BE2C (cell line): ENCODE results near the gene TP63.
"Not testable (repeated sequence)": the region's sequence is repeated elsewhere in the genome, so short reads cannot be mapped to it uniquely, and the experiment has no call there.

Experiments
- DNase-seq: peaks from one replicate; pipeline ENCODE4 v3.0.0-alpha.2; 2020
- H3K27me3 ChIP-seq: fragments of 250-450 bp; sonication (Bioruptor Pico); 2 replicates; pipeline ENCODE4 v1.5.1; 2020; ENCODE audit warnings: mild to moderate bottlenecking
- H3K36me3 ChIP-seq: fragments of 250-450 bp; sonication (Bioruptor Pico); 2 replicates; pipeline ENCODE4 v1.5.1; 2020; ENCODE audit warnings: mild to moderate bottlenecking
- H3K4me1 ChIP-seq: fragments of 250-450 bp; sonication (Bioruptor Pico); 2 replicates; pipeline ENCODE4 v1.5.1; 2020
- H3K4me3 ChIP-seq: 2 replicates; pipeline ENCODE4 v1.5.1; 2011; ENCODE audit warnings: low read depth, low read length
- H3K9me3 ChIP-seq: fragments of 250-450 bp; sonication (Bioruptor Pico); 2 replicates; pipeline ENCODE4 v1.5.1; 2020
- CTCF ChIP-seq: IDR thresholded peaks from 2 replicates; pipeline ENCODE4 v1.5.1; 2012; ENCODE audit warnings: mild to moderate bottlenecking, low read depth, low read length

TP63 gene

DNA sequence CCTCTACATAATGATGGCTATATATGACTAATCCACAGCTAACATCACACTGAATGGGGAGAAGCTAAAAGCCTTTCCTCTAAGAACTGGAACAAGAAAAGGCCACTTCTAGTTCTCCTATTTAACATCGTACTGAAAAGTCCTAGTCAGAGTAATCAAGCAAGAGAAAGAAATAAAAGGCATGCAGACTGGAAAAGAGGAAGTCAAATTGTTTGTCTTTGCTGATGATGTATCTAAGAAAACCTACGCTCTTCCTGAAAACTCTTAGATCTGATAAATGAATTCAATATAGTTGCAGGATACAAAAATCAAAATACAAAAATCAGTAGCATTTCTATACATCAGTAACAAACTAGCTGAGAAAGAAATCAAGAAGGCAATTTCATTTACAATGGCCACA, 116.9 kb downstream of the TP63 start:
- Histone ChIP-seq H3K27me3 (no peaks in the 10 kb centered on the region), H3K36me3 (no peaks in the 10 kb centered on the region), H3K4me1 (no peaks in the 10 kb centered on the region), H3K4me3 (no peak overlapping the region), H3K9me3 (peaks cover 5% of the 10 kb centered on the region)
- DNase-seq = no peak
- no peak for TF ChIP-seq CTCF

DNA sequence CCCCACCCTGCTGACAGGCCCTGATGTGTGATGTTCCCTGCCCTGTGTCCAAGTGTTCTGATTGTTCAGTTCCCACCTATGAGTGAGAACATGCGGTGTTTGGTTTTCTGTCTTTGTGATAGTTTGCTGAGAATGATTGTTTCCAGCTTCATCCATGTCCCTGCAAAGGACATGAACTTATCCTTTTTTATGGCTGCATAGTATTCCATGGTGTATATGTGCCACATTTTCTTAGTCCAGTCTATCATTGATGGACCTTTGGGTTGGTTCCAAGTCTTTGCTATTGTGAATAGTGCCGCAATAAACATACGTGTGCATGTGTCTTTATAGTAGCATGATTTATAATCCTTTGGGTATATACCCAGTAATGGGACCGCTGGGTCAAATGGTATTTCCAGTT, 119.8 kb downstream of the TP63 start:
- H3K9me3 ChIP-seq, H3K36me3 ChIP-seq, H3K4me1 ChIP-seq, H3K4me3 ChIP-seq, H3K27me3 ChIP-seq, DNase-seq: not testable (repeated sequence)

DNA sequence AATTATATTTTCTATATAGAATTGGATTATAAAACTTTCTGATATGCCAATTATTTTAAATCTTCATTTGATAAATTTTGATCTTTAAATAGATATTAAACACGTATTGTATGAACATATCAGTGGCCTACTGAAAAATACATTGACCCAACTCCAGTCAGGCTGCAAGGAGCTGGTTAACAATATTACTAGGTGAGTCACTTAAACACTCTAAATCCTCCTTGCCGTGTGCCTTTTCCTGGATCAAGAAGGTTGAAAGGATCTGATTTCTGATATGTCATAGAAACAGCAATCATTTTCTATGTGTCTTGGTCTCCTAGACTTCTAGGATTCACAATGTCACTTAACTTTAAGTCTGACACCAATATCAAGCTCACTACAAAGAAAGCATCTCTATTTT, 123.2 kb downstream of the TP63 start:
- H3K36me3 ChIP-seq = no peaks in the 10 kb centered on the region
- TF ChIP-seq CTCF = no peak
- H3K27me3 ChIP-seq = no peaks in the 10 kb centered on the region
- H3K4me1 ChIP-seq = no peaks in the 10 kb centered on the region
- H3K4me3 ChIP-seq = no peak overlapping the region
- H3K9me3 ChIP-seq = no peaks in the 10 kb centered on the region
- DNase-seq = no peak

GRCh38 chr3:189756582-189757078, 125.4 kb downstream of the TP63 start:
- no peaks in the 10 kb centered on the region for H3K9me3 ChIP-seq
- no peak for TF ChIP-seq CTCF
- H3K36me3 ChIP-seq = no peaks in the 10 kb centered on the region
- H3K4me1 ChIP-seq = no peaks in the 10 kb centered on the region
- H3K4me3 ChIP-seq = no peak overlapping the region
- H3K27me3 ChIP-seq = no peaks in the 10 kb centered on the region
- DNase-seq = no peak

- no peak for DNase-seq
- H3K27me3 ChIP-seq = no peaks in the 10 kb centered on the region
- H3K9me3 ChIP-seq = no peaks in the 10 kb centered on the region
- no peak for TF ChIP-seq CTCF
- no peaks in the 10 kb centered on the region for H3K4me1 ChIP-seq
- H3K4me3 ChIP-seq = no peak overlapping the region
- no peaks in the 10 kb centered on the region for H3K36me3 ChIP-seq
These were observed 127.0 kb downstream of the TP63 start for GRCh38 chr3:189758186-189758585.

- Histone ChIP-seq H3K9me3 (no peaks in the 10 kb centered on the region), H3K4me1 (no peaks in the 10 kb centered on the region), H3K4me3 (no peak overlapping the region), H3K36me3 (no peaks in the 10 kb centered on the region), H3K27me3 (no peaks in the 10 kb centered on the region)
- no peak for DNase-seq
- TF ChIP-seq CTCF = no peak
These were observed 135.2 kb downstream of the TP63 start for GRCh38 chr3:189766416-189766815.
